SK-N-SH treated with all-trans-retinoic acid at 6 μM for 48 hours (cell line): ENCODE data around the gene ORM1.

ENCODE experiments used
- ARNTL ChIP-seq: fragments of 450-650 bp; formaldehyde crosslinking; IDR thresholded peaks from 2 replicates; pipeline ENCODE4 v1.5.0; 2020; ENCODE audit warnings: low read depth, mild to moderate bottlenecking, moderate library complexity, borderline replicate concordance
- BACH2 ChIP-seq: fragments of 250-450 bp; sonication (Bioruptor Pico); IDR thresholded peaks from 2 replicates; pipeline ENCODE4 v1.9.0; 2021; ENCODE audit warnings: mild to moderate bottlenecking, borderline replicate concordance
- ISL1 ChIP-seq: fragments of 250-450 bp; sonication (Bioruptor Pico); IDR thresholded peaks from 2 replicates; pipeline ENCODE4 v2.1.2; 2022; ENCODE audit warnings: mild to moderate bottlenecking, moderate library complexity
- OSR1 ChIP-seq: fragments of 250-450 bp; sonication (Bioruptor Pico); IDR thresholded peaks from 2 replicates; pipeline ENCODE4 v1.8.0; 2022; ENCODE audit warnings: moderate library complexity, mild to moderate bottlenecking, inconsistent platforms
- PPARA ChIP-seq: fragments of 250-450 bp; sonication (Bioruptor Pico); IDR thresholded peaks from 2 replicates; pipeline ENCODE4 v1.5.0; 2020; ENCODE audit warnings: mild to moderate bottlenecking, borderline replicate concordance
- ZC3H10 ChIP-seq: fragments of 250-450 bp; sonication (Bioruptor Pico); IDR thresholded peaks from 2 replicates; pipeline ENCODE4 v1.5.1; 2021; ENCODE audit warnings: mild to moderate bottlenecking, moderate library complexity
- ZFP3 ChIP-seq: fragments of 250-450 bp; sonication (Bioruptor Pico); IDR thresholded peaks from 2 replicates; pipeline ENCODE4 v1.5.0; 2020; ENCODE audit warnings: mild to moderate bottlenecking, moderate library complexity
- ZFP30 ChIP-seq: fragments of 450-650 bp; formaldehyde crosslinking; IDR thresholded peaks from 2 replicates; pipeline ENCODE4 v1.5.0; 2022; ENCODE audit warnings: mild to moderate bottlenecking, moderate library complexity
- TF ChIP-seq, protein P1 (sequence below): fragments of 250-450 bp; sonication (Bioruptor Pico); IDR thresholded peaks from 2 replicates; pipeline ENCODE4 v1.8.0; 2020; ENCODE audit warnings: mild to moderate bottlenecking, moderate library complexity, borderline replicate concordance
- TF ChIP-seq, protein P2 (sequence below): fragments of 250-450 bp; sonication (Bioruptor Pico); IDR thresholded peaks from 2 replicates; pipeline ENCODE4 v1.5.1; 2020; ENCODE audit warnings: low read depth, mild to moderate bottlenecking, moderate library complexity
- TF ChIP-seq, protein P3 (sequence below): fragments of 250-450 bp; sonication (Bioruptor Pico); IDR thresholded peaks from 2 replicates; pipeline ENCODE4 v1.8.0; 2021; ENCODE audit warnings: low read depth, mild to moderate bottlenecking, moderate library complexity, borderline replicate concordance

DNA sequence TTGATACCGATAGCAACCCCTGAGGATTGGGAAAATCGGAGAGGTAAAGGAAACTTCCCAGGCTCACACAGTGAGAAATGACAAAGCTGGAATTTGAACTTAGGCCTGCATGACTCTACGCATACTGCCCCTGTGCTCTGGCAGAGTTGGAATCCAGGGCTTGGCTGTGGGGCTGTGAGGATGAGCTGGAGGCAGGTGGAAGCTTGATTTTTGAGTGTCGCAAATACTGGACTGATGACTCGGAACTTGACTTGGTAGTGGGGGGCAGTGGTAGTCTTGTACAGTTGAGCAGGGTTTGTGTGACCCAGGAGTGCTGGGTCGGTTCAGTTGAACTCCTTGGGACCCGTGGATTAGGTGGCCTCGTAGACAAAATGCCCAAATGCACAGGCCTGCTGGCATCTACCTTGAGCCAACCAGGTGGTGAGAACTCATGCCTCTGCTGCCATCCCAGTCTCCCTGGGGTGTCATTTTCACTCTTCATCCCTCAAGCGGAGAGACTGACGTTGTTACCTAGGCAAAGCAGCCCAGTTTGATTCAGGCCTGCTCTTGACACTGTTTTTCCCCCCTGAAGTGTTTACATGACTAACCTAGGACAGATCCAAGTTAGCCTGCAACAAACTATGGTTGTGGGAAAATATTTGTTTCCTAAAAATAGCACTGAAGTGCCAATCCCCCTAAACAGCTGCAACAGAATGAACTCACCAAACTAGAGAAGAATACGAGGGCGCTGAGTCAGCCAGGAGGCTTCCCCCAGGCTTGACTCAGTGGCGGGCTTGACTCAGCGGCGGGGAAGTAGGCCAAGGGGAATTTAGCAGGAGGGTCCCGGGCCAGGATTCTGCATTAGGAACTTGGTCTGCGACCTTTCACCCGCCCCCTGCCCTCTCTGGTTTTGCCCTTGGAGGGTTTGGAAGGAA lies 45.7 kb upstream of the ORM1 start:
- TF ChIP-seq, protein P1, sequence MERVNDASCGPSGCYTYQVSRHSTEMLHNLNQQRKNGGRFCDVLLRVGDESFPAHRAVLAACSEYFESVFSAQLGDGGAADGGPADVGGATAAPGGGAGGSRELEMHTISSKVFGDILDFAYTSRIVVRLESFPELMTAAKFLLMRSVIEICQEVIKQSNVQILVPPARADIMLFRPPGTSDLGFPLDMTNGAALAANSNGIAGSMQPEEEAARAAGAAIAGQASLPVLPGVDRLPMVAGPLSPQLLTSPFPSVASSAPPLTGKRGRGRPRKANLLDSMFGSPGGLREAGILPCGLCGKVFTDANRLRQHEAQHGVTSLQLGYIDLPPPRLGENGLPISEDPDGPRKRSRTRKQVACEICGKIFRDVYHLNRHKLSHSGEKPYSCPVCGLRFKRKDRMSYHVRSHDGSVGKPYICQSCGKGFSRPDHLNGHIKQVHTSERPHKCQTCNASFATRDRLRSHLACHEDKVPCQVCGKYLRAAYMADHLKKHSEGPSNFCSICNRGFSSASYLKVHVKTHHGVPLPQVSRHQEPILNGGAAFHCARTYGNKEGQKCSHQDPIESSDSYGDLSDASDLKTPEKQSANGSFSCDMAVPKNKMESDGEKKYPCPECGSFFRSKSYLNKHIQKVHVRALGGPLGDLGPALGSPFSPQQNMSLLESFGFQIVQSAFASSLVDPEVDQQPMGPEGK (CRISPR knock-in tag) = no peak
- no peak for TF ChIP-seq OSR1
- TF ChIP-seq ZC3H10 (CRISPR knock-in tag) = no peak
- TF ChIP-seq ISL1 (CRISPR knock-in tag) = no peak
- TF ChIP-seq ARNTL (CRISPR knock-in tag) = no peak
- no peak for TF ChIP-seq ZFP30 (CRISPR knock-in tag)
- TF ChIP-seq, protein P2, sequence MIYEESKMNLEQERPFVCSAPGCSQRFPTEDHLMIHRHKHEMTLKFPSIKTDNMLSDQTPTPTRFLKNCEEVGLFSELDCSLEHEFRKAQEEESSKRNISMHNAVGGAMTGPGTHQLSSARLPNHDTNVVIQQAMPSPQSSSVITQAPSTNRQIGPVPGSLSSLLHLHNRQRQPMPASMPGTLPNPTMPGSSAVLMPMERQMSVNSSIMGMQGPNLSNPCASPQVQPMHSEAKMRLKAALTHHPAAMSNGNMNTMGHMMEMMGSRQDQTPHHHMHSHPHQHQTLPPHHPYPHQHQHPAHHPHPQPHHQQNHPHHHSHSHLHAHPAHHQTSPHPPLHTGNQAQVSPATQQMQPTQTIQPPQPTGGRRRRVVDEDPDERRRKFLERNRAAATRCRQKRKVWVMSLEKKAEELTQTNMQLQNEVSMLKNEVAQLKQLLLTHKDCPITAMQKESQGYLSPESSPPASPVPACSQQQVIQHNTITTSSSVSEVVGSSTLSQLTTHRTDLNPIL (CRISPR knock-in tag) = no peak
- TF ChIP-seq BACH2 (CRISPR knock-in tag) = no peak
- no peak for TF ChIP-seq PPARA (CRISPR knock-in tag)
- TF ChIP-seq ZFP3 (CRISPR knock-in tag) = no peak
- TF ChIP-seq, protein P3, sequence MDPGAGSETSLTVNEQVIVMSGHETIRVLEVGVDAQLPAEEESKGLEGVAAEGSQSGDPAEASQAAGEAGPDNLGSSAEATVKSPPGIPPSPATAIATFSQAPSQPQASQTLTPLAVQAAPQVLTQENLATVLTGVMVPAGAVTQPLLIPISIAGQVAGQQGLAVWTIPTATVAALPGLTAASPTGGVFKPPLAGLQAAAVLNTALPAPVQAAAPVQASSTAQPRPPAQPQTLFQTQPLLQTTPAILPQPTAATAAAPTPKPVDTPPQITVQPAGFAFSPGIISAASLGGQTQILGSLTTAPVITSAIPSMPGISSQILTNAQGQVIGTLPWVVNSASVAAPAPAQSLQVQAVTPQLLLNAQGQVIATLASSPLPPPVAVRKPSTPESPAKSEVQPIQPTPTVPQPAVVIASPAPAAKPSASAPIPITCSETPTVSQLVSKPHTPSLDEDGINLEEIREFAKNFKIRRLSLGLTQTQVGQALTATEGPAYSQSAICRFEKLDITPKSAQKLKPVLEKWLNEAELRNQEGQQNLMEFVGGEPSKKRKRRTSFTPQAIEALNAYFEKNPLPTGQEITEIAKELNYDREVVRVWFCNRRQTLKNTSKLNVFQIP (CRISPR knock-in tag) = no peak
